GM10847 (cell line): ENCODE results near the gene PTCD1.

Source experiments
- POLR2A ChIP-seq: IDR thresholded peaks from 2 replicates; pipeline ENCODE4 v1.6.1; 2011; ENCODE audit not compliant: insufficient read length; ENCODE audit errors: extremely low read depth

The PTCD1 gene

DNA sequence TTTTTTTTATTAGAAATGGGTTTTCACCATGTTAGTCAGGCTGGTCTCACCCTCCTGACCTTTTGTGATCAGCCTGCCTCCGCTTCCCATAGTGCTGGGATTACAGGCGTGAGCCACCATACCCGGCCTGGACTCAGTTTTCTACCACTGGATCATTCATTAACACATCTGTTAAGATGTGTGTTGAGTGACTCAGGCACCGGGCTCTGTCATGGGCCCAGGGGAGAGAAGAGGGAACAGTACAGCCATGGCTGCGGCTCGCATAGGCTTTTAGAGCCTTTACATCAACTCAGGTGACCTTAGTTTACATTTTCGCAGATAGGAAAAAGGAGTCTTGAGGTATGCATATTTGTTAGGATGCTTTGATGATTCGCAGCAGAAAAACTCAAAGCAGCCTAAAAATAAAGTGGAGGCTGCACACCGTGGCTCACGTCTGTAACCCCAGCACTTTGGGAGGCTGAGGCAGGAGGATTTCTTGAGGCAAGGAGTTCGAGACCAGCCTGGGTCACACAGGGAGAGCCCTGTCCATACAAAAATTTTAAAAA is 67.2 kb downstream of the PTCD1 start:
- no peak for TF ChIP-seq POLR2A

DNA sequence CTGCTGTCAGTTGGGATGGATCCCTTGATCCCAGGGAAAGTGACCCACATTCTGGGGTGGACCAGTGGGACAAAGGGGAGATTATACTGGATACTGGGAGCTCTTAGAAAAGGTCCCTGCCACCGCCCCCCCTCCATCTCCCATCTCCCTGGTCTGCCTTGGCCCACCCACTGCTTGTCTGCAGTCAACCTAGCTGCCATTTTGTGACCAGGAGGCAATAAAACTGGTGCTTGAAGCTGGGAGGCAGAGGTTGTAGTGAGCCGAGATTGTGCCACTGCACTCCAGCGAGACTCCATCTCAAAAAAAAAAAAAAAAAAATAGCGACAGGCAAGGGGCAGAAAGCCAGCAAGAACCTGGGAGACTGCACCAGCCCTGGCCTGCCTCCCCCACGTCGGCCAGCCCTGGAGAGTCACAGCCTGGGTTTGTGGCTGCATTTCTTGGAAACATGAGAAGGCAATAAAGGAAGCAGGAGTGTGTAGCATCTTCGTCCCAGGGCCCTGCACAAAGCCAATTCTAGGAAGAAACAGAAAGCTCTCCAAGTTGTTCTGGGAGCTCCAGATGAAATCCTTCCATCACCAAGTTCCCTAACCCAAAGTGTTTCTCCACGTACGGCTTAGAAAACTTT is 68.7 kb downstream of the PTCD1 start:
- no peak for TF ChIP-seq POLR2A

DNA sequence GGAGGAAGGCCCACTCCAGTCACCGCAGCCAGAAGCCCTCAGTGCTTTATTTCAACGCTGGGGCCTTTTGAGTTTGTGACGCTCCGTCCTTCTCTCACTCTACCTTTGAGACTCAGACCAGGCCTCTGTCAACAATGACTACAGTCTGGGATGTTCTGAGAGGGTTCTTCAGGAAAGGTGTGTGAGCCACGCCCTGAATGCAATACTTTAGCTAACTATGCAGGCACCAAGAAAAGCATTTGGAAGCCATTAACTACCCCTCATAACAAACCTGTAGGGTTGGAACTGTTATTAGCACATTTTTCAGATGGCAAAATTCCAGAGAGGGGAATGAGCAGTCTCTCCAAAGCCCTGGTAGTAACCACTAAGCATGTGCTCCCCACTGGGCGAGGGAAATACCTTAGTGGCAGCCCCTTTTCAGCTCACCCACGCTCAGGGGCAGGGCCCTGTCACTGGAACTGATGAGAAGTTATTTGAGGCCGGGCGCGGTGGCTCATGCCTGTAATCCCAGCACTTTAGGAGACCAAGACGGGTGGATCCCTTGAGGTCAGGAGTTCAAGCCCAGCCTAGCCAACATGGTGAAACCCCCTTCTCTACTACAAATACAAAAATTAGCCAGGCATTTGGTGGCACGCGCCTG is 69.7 kb downstream of the PTCD1 start:
- no peak for TF ChIP-seq POLR2A
